Measurements from ENCODE around the gene C2CD3.

GRCh38 chr11:73972620-73973449 is 198.0 kb downstream of the C2CD3 start:
- no peak for TF ChIP-seq POLR2A (IDR thresholded peaks at IDR 0.05; ENCODE audit: low read depth, low read length)
- no peak for TF ChIP-seq CTCF (conservative IDR thresholded peaks at IDR 0.05; ENCODE audit: low read depth, low read length)
- no peak for TF ChIP-seq RAD21 (IDR thresholded peaks at IDR 0.05; ENCODE audit: low read length)
